Superior temporal gyrus (tissue), 1 donor: Measurements from ENCODE around the gene SCP2.
A peak's percentile ranks its signal among the peaks of the same experiment; 100 is the strongest.
"Not testable (repeated sequence)": the region's sequence is repeated elsewhere in the genome, so short reads cannot be mapped to it uniquely, and the experiment has no call there.

Experiments
- DNase-seq: peaks from one replicate; pipeline ENCODE4 v3.0.0-alpha.2; 2016; ENCODE audit errors: extremely low spot score

SCP2 gene

DNA sequence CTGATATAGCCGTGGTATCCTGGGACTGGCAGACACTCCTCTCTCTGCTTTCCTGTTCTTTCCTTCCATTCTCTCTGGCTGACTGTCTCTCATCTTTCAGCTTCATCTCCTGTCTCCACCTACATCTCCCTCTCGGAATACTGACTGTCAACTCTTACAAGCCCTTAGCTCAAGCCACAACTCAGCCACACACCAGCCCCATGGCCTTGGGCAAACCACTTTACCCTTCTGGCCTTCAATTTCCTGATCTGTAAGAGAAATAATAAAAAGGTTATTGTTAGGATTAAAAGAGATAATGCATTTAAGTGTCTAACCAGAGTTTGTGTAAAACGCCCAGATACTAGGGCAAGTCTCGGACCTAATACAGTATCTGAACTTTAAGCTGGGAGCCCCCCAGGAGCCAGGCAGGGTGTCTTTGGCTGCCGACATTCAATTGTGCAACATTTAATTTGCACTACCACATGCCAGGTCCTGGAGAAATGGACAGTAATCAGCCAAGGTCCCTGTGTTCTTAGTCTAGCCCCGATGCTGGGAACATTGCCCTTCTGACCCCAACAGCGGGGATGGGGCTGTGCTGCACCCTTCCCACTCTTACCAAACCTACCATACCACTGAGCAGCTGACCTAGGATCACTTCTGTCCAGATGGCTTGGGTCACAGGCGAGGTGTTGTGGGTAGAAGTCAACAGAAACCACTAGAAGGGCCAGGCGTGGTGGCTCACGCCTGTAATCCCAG, 10.7 kb upstream of the SCP2 start:
- DNase-seq: no peak

DNA sequence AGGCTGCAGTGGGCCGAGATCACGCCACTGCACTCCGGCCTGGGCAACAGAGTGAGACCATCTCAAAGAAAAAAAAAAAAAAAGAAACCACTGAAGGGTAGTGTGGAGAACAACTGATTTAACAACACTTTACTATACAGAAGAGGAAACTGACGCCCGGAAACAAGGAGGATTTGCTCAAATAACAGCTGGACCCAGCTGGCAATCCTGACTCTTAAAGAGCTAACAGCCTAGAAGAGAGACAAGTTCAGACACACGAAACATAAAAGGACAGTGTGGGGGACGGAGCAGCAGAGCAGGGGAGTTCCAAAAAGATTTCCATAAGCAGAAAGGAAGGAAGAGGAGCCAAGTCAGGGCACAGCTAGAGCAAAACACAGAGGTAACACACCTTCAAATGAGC, 9.9 kb upstream of the SCP2 start:
- DNase-seq: no peak

DNA sequence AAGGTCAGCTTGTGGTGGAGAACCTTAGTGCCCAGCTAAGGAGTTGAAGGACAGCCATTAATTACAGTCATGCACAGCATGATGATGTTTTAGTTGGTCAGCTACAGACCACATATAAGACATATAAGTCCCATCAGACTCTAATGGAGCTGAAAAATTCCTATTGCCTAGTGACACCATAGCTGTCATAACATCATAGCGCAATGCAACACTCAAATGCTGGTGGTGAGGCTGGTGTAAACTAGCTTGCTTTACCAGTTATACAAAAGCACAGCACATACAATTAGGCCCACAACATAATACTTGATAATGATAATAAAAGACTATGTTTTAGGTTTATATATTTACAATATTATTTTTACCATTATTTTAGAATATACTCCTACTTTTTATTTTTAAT, 9.5 kb upstream of the SCP2 start:
- DNase-seq: no peak

DNA sequence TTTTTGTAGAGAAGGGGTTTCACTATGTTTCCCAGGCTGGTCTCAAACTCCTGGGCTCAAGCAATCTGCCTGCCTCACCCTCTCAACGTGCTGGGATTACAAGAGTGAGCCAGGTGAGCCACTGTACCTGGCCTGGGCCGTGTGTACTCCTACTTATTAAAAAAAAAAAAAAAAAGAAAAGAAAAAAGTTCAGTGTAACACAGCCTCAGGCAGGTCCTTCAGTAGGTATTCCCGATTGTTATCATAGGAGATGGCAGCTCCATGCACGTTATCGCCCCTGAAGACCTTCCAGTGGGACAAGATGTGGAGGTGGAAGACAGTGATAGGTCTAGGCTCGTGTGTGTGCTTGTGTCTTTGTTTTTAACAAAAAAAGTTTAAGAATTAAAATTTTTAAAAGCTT, 8.9 kb upstream of the SCP2 start:
- no peak for DNase-seq

DNA sequence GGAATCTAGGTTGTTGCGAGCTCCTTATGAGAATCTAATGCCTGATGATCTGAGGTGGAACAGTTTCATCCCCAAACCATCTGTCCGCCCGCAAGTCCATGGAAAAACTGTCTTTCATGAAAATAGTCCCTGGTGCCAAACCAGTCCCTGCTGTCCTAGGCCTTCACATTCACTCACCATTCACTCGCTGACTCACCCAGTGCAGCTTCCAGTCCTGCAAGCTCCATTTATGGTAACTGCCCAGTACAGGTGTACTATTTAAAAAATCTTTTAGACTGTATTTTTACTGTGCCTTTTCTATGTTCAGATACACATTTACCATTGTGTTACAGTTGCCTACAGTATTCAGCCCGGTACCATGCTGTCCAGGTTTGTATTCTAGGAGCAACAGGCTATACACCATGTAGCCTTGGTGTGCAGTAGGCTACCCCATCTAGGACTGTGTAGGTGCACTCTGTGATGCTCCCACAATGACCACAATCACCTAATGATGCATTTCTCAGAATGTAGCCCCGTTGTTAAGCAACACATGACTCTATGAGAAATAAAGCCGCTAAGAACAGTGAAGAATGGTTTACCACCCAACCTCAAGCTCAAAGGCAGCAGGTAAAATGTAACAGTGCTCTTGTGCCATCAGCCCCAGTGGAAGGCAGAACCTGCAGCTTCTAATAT, 7.9 kb upstream of the SCP2 start:
- no peak for DNase-seq

DNA sequence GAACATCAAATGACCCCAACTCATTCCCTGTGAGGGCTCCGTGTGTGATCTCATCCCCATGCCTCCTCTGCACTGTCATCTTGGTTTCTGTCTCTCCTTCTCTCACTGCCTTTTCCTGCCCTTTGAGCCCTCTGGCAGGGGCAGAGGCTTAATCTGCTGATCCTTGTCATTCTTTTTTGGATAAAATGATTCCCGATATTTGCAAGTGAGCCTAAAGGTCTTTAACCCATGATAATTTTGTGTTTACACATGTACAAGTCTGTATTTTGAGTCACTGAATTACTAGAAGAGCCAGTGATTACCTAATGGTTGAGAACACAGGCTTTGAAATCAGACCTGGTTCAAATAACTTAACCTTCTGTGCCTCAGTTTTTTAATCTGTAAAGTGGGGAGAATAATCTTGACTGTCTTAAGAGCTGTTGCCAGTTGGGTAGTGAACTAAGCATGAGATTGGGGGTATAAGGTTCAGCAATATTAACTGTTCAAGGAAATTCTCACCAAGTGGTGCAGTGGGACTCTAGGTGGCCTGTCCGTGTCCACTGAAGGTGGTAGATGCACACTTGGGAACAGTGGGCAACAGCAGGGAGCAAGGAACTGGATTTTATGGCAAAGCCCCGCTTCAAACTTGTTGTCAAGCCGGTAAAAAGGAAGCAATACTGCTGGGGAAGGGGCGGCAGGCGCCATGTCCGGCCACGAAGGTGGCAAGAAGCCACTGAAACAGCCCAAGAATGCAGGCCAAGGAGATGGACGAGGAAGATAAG, 7.2 kb upstream of the SCP2 start:
- DNase-seq: no peak

DNA sequence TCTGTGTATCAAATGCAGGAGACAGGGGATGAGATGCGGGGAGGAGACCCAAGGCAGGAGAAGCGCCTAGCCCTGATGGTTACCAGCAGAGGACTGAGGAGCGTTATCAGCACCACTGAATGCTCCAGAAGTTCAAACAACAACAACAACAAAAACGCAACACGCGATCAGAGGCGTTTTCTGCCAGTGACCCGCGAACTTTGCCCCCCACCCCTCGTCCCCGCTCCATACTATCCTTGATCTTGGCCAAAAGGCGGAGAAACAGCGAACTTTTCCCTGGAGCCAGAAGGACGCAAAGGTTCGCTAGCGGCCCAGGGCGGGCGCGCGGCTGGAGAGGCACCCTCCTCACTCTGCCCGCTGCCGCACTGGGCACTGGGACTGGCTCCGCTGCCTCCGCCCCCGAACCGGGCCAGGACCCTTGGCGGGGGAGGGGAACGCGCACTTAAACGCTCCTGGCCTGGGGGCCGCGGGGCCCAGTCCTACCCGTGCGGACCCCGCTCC, 6.2 kb upstream of the SCP2 start:
- no peak for DNase-seq

DNA sequence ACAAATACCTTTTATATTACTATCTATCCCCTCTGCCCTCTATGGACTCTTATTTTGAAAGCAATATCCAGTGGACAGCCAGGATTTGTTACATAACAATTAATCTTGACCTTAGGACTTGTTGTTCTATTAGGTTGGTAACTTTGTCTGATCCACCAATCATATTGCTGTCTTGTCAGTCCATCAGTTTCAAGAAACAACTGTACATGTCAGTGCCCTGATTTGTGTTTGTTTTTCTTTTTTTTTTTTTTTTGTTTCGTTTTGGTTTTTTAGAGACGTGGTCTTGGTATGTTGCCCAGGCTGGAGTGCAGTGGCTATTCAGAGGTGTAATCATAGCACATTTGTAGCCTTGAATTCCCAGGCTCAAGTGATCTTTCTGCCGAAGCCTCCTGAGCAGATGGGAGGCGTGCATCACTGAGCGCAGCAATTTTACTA, 1.5 kb upstream of the SCP2 start:
- DNase-seq: no peak

DNA sequence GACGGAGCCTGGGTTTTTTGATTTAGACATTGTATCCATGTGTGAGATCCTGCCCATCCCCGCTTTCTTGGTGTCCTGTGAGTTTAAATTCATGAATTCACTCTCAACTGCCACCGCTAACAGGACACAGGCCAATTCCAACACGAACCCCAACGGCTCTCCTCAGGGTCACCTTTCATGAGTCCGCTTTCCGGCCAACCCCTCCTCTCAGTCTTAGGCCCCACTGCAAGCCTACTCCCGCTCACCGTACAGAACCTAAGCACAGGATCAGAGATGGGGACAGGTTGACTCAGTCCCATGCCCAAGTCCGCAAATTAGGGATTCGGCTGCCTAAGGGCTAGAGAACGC, 238 bp upstream of the SCP2 start:
- DNase-seq: no peak

DNA sequence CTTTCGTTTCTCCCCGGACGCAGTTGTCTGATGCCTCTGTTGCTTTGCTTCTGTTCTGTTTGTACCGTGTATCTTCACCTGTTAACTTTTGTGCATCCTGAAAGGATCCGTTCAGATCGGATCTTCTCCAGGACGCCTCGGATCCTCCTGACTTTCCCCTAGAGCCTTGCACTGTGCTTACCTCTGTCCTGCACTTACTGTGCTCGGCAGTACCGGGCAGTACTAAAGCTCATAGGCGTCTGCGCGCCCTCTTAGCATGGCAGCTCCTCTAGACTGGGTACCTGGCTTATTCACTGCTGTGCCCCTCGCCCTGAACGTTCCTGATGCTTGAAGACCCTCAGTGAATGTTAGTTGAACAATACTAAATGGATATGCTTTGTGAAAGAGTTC, 934 bp downstream of the SCP2 start:
- DNase-seq: peak; percentile 47

DNA sequence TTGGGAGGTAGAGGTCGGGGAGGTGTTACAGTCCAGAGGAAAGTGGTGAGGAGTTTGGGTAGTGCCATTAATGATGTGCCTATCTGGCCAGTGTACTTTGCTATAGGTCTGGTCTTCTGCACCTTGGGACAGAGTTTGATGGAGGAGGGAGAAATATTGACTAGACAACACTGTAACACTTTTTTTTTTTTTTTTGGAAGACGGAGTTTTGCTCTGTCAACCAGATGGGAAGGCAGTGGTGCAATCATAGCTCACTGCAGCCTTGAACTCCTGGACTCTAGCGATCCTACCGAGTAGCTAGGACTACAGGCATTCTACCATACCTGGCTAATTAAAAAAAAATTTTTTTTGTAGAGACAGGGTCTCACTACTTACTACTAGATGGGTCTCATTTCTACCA, 1.9 kb downstream of the SCP2 start:
- no peak for DNase-seq

DNA sequence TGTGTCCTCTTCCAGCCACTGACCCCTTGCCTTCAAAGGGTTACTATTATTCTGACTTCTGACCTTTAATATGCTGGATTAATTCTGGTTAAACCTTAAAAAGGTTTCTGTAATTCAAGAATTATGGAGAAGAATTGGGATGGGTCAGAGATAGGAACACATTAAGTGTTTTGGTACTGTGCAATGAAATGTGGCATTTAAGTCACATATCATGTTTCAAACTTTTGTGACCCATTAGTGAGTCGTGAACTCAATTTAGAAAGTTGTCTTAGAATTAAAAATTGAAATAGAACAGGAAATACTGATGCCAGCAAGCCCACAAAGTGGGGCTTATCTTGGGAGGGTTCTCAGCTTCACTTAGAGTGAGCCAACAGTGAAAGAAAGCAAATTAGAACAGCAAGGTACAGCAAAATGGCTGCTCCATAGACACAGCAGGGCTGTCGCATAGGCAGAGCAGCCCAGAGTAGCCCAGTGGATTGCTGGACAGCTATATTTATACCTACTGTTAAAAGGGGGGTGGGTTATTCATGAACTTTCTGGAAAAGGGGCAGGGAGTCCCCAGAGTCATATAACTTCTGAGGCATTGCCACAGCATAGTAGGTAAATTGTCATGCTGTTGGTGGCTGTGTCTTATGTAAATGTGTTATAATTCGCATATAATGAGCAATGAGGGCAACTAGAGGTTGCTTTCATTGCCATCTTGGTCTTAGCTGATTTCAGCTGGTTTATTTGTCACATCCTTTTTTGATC, 10.5 kb downstream of the SCP2 start:
- DNase-seq: no peak

DNA sequence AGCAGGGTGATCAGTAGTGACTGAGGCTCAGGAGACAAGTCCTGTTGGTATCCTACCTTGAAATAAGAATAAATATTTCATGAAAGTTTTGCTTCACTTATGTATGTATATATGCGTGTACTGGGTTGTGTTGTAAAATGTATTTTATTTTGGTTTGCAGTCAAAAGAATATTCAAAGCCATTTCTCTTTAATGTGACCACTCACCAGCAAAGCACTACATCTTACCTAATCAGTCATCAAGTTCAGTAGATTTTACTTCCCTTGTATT, 11.0 kb downstream of the SCP2 start:
- no peak for DNase-seq

DNA sequence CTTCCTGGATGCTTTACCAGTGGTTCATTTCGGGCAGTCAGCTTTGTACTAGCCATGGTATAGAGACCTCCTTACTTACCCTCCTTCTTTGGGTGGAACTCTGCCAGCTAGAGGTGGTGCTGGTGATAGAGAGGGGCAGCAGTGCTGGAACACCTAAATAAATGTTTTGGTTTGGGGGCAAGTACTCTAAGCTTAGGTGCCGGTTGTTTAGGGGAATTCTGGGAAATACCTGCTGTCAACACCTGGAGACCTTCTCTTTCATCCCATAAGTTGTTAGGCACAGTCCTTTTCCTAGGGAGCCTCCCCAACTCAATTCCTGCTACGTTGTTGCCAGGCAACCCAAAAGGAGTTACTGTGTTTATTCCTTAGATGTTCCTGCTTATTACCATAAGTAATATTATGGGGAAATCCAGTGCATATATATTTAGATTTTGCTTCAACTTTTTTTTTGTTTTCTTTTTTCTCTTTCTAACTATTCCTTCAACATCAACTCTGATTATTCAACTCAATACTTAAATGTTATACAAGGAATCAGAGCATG, 16.9 kb downstream of the SCP2 start:
- no peak for DNase-seq

DNA sequence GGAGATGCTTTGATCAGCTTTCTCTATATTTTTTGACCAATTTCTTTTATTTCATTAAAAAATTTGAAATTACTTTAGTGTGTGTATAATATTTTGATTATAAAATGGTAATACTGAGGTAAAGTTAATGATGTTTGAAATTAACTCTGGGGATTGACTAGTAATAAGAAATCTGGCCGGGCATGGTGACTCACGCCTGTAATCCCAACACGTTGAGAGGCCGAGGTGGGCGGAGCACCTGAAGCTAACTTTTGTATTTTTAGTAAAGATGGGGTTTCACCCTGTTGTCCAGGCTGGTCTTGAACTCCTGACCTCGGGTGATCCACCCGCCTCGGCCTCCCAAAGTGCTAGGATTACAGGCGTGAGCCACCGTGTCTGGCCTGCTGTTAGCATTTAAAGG, 17.5 kb downstream of the SCP2 start:
- DNase-seq: no peak

DNA sequence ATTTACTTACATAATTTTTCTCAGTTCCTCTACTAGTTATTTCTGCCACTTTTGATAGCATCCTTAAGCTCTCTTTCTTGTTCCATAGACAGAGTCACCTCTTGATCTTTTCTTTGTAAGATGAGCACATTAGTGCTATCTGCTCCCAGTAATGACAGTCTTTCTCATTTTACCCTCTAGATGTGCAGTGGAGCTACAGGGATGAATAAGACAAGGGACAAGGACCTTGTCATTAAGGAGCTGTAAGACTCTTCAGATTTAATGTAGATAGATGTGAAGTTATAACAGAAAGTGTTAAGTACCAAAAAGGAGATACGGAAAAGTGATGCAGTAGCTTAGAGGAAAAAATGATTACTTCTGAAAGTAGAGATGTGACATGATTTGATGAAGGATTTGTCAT, 20.4 kb downstream of the SCP2 start:
- peak; percentile 49 for DNase-seq

DNA sequence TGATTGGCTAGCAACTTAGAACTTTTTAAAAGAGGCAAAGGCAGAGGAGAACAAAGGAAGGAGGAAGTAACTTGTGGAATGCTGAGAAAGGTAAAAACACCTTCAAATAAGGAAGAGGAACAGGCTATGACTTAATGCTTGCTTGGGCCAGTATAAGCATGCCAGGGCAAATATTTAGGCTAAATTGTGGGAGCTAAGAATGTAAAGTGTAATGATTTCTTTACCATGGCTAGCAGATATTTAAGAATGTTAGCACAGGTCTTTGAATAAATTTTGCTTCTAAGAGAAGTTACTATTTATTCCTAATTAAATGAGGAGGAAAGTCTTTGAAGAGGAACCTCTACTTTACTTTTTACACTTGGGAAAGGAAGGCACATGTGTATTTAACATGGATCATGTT, 22.5 kb downstream of the SCP2 start:
- DNase-seq: not testable (repeated sequence)

DNA sequence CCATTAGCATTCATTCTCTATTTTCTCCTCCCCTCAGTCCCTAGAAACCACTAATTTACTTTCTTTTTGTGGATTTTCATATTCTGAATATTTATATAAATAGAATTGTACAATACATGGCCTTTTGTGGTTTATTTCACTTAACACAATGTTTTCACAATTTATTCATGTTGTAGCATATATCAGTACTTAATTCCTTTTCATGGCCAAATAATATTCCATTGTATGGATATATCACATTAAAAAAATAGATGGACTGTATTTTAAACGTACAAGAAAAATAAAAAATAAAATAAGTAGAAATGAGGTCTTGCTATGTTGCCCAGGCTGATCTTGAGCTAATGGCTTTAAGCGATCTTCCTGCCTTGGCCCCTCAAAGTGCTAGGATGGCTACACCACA, 25.0 kb downstream of the SCP2 start:
- no peak for DNase-seq

DNA sequence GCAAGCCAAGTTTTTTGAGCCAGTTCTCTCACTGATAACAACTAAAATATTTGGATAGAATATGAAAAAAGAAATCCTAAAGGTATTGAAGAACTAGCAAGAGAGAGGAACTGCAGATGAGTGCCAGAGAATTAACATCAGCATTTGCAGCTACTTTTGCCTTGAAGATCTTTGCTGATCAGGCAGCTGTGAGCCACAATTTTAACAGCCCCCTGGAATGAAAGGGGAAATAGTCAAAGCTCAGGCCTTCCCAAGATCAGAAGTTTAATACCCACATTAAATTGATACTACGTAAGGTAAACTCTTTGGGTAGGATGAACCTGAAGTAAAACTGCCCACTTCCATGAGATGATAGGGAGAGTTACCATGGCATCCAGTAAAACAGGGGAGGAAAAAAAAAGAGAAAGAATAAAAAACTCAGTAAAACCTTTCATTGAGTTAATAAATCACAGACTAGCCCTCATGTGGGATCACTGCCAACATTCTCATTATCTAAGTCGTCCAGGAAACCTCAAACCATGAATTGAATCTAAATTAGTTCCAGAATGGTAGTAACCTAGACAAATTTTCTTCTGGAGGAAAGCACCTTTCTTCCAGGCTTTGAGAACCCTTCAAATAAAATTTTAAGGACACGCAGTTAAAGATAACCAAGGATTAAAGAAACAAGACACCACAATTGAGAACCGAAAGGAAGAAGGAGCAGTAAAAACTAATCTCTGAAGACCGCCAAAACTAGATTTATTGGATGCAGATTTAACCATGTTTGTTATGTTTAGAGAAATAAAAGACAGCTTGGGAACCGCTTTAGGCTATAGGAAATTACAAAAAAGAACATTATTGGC, 28.3 kb downstream of the SCP2 start:
- peak; percentile 31 for DNase-seq

DNA sequence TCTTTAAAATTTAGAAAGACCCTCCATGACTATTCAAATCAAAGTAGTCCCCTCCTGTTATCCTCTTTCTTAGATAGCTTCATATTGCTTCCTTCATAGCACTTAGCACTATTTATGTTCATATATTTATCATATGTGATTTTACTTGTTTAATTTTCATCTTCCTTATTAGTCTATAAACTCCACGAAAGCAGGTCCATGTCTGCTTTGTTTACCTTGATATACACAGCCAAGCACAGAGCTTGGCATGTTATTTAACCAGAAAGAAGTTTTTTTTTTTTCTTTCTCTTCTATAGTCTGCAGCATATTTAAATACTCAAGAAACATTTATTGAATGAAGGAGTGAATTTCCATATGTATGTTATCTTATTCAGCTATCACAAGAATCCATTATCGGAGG, 36.0 kb downstream of the SCP2 start:
- no peak for DNase-seq

DNA sequence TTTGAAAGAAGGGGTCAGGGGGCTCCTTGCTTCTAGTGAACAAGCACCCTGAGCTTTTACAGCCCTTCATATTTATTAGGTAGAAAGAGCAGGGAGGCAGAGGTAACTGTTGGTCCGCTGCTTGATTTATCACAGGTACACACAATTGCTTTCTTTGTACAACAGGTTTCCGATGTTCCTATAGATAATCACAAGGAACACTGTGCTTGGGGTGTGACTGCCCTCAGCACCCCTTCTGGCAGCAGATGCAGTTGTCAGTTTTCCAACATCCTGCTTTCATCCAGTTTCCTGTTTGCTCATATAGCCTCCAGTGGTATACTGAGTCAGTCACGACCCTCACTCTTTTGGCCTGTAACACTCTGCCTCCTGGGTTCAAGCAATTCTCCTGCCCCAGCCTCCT, 40.6 kb downstream of the SCP2 start:
- DNase-seq: no peak
